HCT116 (cell line): ENCODE measurements around the gene TMEM138. TPM values are rescaled to one million over a fixed set of nuclear protein-coding genes. Genes with fewer than 3 reads are reported as not detected.

Source experiments
- ATAC-seq: fragments of 200-7000 bp; cut with Tn5 transposase; 2 replicates; pipeline ENCODE4 v1.9.1; 2020; ENCODE audit warnings: mild to moderate bottlenecking, moderate library complexity
- BruUV-seq: library from RNA; stranded (reverse); fragments of 400-500 nt; replicated peaks from 2 replicates; lab custom pipeline; 2021; lab: Mats Ljungman, UMichigan
- CTCF ChIA-PET: fragments of 300-600 bp; sonication (Branson Sonifier 250); formaldehyde crosslinking; loops from one replicate; lab custom pipeline; 2021; ENCODE audit warnings: antibody characterized with exemption; lab: Charles Lee
- POLR2A ChIA-PET: fragments of 300-600, 350-600 bp; sonication (Branson Sonifier 250); formaldehyde crosslinking; loops from one replicate; lab custom pipeline; 2021; ENCODE audit warnings: antibody characterized with exemption; lab: Charles Lee
- RAD21 ChIA-PET, 2 experiments: fragments of 300-600 bp; sonication (Branson Sonifier 250); formaldehyde crosslinking; loops; one replicate each; lab custom pipeline; 2023; ENCODE audit warnings: low total read pairs in 2 of 2; ENCODE audit not compliant: uncharacterized antibody in 2 of 2, unreplicated experiment in 2 of 2, low non-redundant PET in 1 of 2; lab: Charles Lee
- DNase-seq: peaks from one replicate; pipeline ENCODE4 v3.0.0-alpha.2; 2010; ENCODE audit warnings: low read depth, low spot score
- H2AFZ ChIP-seq: fragments of 200-600 bp; shearing (Covaris generic), sonication (generic); 2 replicates; pipeline ENCODE4 v1.6.1; 2017; ENCODE audit warnings: low read depth, mixed run types, mixed read lengths, antibody characterized with exemption, low read length; ENCODE audit not compliant: poor library complexity, severe bottlenecking
- H3K27ac ChIP-seq: 2 replicates; pipeline ENCODE4 v1.5.1; 2012; ENCODE audit warnings: low read depth, low read length
- H3K27me3 ChIP-seq: fragments of 200-600 bp; sonication (generic); 2 replicates; pipeline ENCODE4 v1.6.1; 2016; ENCODE audit warnings: mixed run types, low read length, mixed read lengths; ENCODE audit not compliant: insufficient read depth
- H3K36me3 ChIP-seq, 2 experiments: fragments of 200-500 bp in 1 of 2; fragments of 200-600 bp in 1 of 2; sonication (Bioruptor generic) in 1 of 2; sonication (generic) in 1 of 2; 2 replicates each; pipeline versions ENCODE4 v1.5.1 to v1.6.1; 2014 to 2016; ENCODE audit warnings: low read length in 2 of 2, inconsistent platforms in 1 of 2, mixed read lengths in 1 of 2, mixed run types in 1 of 2; ENCODE audit not compliant: insufficient read depth in 2 of 2, control insufficient read depth in 1 of 2
- H3K4me1 ChIP-seq, 2 experiments: fragments of 200-600 bp in 1 of 2; sonication (generic) in 1 of 2; 2 replicates each; pipeline versions ENCODE4 v1.5.1 to v1.6.1; 2012 to 2017; ENCODE audit warnings: low read length in 2 of 2, inconsistent platforms in 1 of 2, mild to moderate bottlenecking in 1 of 2, mixed read lengths in 1 of 2, mixed run types in 1 of 2, moderate library complexity in 1 of 2; ENCODE audit not compliant: insufficient read depth in 2 of 2, control insufficient read depth in 1 of 2
- H3K4me2 ChIP-seq: fragments of 200-600 bp; sonication (generic); 2 replicates; pipeline ENCODE4 v1.6.1; 2017; ENCODE audit warnings: mixed run types, low read length, mixed read lengths
- H3K4me3 ChIP-seq, 2 experiments: fragments of 200-600 bp in 1 of 2; sonication (generic) in 1 of 2; replicated peaks in 1 of 2; 2 replicates each; pipeline ENCODE4 v1.5.1; 2011 to 2016; ENCODE audit warnings: low read length in 2 of 2, control low read depth in 1 of 2, low read depth in 1 of 2, mild to moderate bottlenecking in 1 of 2, mixed read lengths in 1 of 2, mixed run types in 1 of 2
- H3K79me2 ChIP-seq: fragments of 200-600 bp; sonication (generic); 2 replicates; pipeline ENCODE4 v1.6.1; 2017; ENCODE audit warnings: mild to moderate bottlenecking, mixed run types, low read length, moderate library complexity, mixed read lengths; ENCODE audit not compliant: insufficient read depth
- H3K9ac ChIP-seq: fragments of 200-600 bp; sonication (generic); 2 replicates; pipeline ENCODE4 v1.6.1; 2016; ENCODE audit warnings: low read length, mixed read lengths
- H3K9me2 ChIP-seq: fragments of 200-600 bp; sonication (generic), shearing (Covaris generic); 2 replicates; pipeline ENCODE4 v1.6.1; 2017; ENCODE audit warnings: mixed run types, mild to moderate bottlenecking, moderate library complexity; ENCODE audit not compliant: insufficient read depth
- H3K9me3 ChIP-seq, 2 experiments: fragments of 200-500 bp in 1 of 2; fragments of 200-600 bp in 1 of 2; sonication (Bioruptor generic) in 1 of 2; sonication (generic) in 1 of 2; 2 replicates each; pipeline ENCODE4 v1.6.1; 2014 to 2017; ENCODE audit warnings: low read length in 2 of 2, mixed read lengths in 2 of 2, inconsistent platforms in 1 of 2, low read depth in 1 of 2, mild to moderate bottlenecking in 1 of 2, mixed run types in 1 of 2, moderate library complexity in 1 of 2; ENCODE audit not compliant: control insufficient read depth in 1 of 2, insufficient read depth in 1 of 2
- H4K20me1 ChIP-seq: fragments of 200-600 bp; sonication (generic), shearing (Covaris generic); 2 replicates; pipeline ENCODE4 v1.6.1; 2017; ENCODE audit warnings: mixed run types, mild to moderate bottlenecking, moderate library complexity; ENCODE audit not compliant: insufficient read depth
- CEBPB ChIP-seq: IDR thresholded peaks from 2 replicates; pipeline ENCODE4 v1.6.1; 2012; ENCODE audit warnings: low read depth
- CTCF ChIP-seq, 3 experiments: fragments of 200-600 bp in 1 of 3; sonication (generic) in 1 of 3; IDR thresholded peaks in 2 of 3; conservative IDR thresholded peaks in 1 of 3; 2 replicates each; pipeline ENCODE4 v1.5.1; 2012 to 2017; ENCODE audit warnings: low read depth in 2 of 3, low read length in 2 of 3, antibody characterized with exemption in 1 of 3, borderline replicate concordance in 1 of 3, control low read depth in 1 of 3, mild to moderate bottlenecking in 1 of 3, mixed read lengths in 1 of 3, mixed run types in 1 of 3, moderate library complexity in 1 of 3; ENCODE audit not compliant: insufficient read depth in 1 of 3
- EGR1 ChIP-seq: IDR thresholded peaks from 2 replicates; pipeline ENCODE4 v1.6.1; 2012; ENCODE audit warnings: low read depth
- EZH2phosphoT487 ChIP-seq: fragments of 200-600 bp; IDR thresholded peaks from 2 replicates; pipeline ENCODE4 v1.6.1; 2018; ENCODE audit warnings: antibody characterized with exemption, borderline replicate concordance
- JUND ChIP-seq: IDR thresholded peaks from 2 replicates; pipeline ENCODE4 v1.6.1; 2012
- POLR2AphosphoS5 ChIP-seq: IDR thresholded peaks from 2 replicates; pipeline ENCODE4 v1.6.1; 2011; ENCODE audit warnings: mild to moderate bottlenecking, low read depth, low read length, moderate library complexity
- RAD21 ChIP-seq: IDR thresholded peaks from 2 replicates; pipeline ENCODE4 v1.6.1; 2012; ENCODE audit warnings: low read depth, mild to moderate bottlenecking
- SIN3A ChIP-seq: IDR thresholded peaks from 2 replicates; pipeline ENCODE4 v1.6.1; 2012; ENCODE audit warnings: low read depth
- SRF ChIP-seq: IDR thresholded peaks from 2 replicates; pipeline ENCODE4 v1.6.1; 2012; ENCODE audit warnings: low read depth
- TCF7L2 ChIP-seq: IDR thresholded peaks from 2 replicates; pipeline ENCODE4 v1.7.0; 2011; ENCODE audit warnings: borderline replicate concordance, inconsistent platforms; ENCODE audit not compliant: insufficient read depth, insufficient read length; ENCODE audit errors: extremely low read depth
- YY1 ChIP-seq: IDR thresholded peaks from 2 replicates; pipeline ENCODE4 v1.6.1; 2011; ENCODE audit warnings: low read length, low read depth, moderate library complexity, mild to moderate bottlenecking; ENCODE audit not compliant: insufficient replicate concordance; ENCODE audit errors: extremely low read depth
- ZBTB33 ChIP-seq: IDR thresholded peaks from 2 replicates; pipeline ENCODE4 v1.6.1; 2011; ENCODE audit warnings: mild to moderate bottlenecking, low read length, moderate library complexity; ENCODE audit not compliant: insufficient replicate concordance; ENCODE audit errors: extremely low read depth
- ZNF274 ChIP-seq: fragments of 200-500 bp; sonication (Bioruptor generic); IDR thresholded peaks from 2 replicates; pipeline ENCODE4 v1.6.1; 2014; ENCODE audit warnings: mild to moderate bottlenecking, low read depth, low read length, inconsistent platforms
- intact Hi-C: fragments of 100-400 bp; cut with micrococcal nuclease; formaldehyde crosslinking; loops from 2 replicates; pipeline ENCODE4 v1.10.0; 2022
- total RNA-seq: library from RNA; stranded (reverse); gene quantifications from one replicate; pipeline ENCODE4 v1.2.1, GENCODE V29; 2021; ENCODE audit not compliant: unreplicated experiment
- TF ChIP-seq, protein P1 (sequence below): IDR thresholded peaks from 2 replicates; pipeline ENCODE4 v1.6.1; 2012
- TF ChIP-seq, protein P2 (sequence below): IDR thresholded peaks from 2 replicates; pipeline ENCODE4 v1.6.1; 2012; ENCODE audit warnings: low read depth
- TF ChIP-seq, protein P3 (sequence below): IDR thresholded peaks from 2 replicates; pipeline ENCODE4 v1.6.1; 2012

Gene TMEM138
- total RNA-seq, 1 experiment from 2014 or later = 45.0 TPM

GRCh38 chr11:61359516-61359915, 2.7 kb upstream of the TMEM138 start:
- Histone ChIP-seq H3K79me2 (peaks cover 29% of the 10 kb centered on the region), H3K9me2 (no peaks in the 10 kb centered on the region), H3K9ac (no peak overlapping the region), H3K4me2 (no peak overlapping the region), H3K4me3 (no peak overlapping the region), H3K9me3 (no peaks in the 10 kb centered on the region), H2AFZ (no peak overlapping the region), H3K27me3 (no peaks in the 10 kb centered on the region), H3K36me3 (peaks cover 0 to 9% of the 10 kb centered on the region in 2 experiments; a peak in 1 of 4 replicates), H3K4me1 (peaks cover 0 to 22% of the 10 kb centered on the region in 2 experiments; a peak in 2 of 4 replicates), H4K20me1 (no peaks in the 10 kb centered on the region), H3K27ac (no peak overlapping the region)
- ATAC-seq (no peak), DNase-seq (no peak)
- ChIA-PET RAD21 (no interaction called here), POLR2A (interaction anchor here (2.6 to 5.0 kb wide), 2 partner anchors 8 to 24 kb away, joined by 6 to 45 read pairs; no protein-coding TSS in a partner anchor), CTCF (interaction anchor here (1.2 kb wide), 1 partner anchor 24 kb away, joined by 4 read pairs; no protein-coding TSS in a partner anchor)
- intact Hi-C loops = no loop called here
- BruUV-seq = no TSS peak
- TF ChIP-seq, protein P1, sequence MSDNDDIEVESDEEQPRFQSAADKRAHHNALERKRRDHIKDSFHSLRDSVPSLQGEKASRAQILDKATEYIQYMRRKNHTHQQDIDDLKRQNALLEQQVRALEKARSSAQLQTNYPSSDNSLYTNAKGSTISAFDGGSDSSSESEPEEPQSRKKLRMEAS = no peak
- TF ChIP-seq CTCF (IDR thresholded peaks at IDR 0.05 in 2 of 3, conservative IDR thresholded peaks at IDR 0.05 in 1 of 3; ENCODE audit: borderline replicate concordance in 1 of 3, insufficient read depth in 1 of 3, low read depth in 2 of 3, low read length in 2 of 3) (no peak), EGR1 (no peak), YY1 (no peak), ZNF274 (no peak), SRF (no peak), SIN3A (no peak), JUND (no peak), ZBTB33 (no peak), EZH2phosphoT487 (no peak), CEBPB (no peak), POLR2AphosphoS5 (no peak), RAD21 (no peak), TCF7L2 (no peak)
- TF ChIP-seq, protein P2, sequence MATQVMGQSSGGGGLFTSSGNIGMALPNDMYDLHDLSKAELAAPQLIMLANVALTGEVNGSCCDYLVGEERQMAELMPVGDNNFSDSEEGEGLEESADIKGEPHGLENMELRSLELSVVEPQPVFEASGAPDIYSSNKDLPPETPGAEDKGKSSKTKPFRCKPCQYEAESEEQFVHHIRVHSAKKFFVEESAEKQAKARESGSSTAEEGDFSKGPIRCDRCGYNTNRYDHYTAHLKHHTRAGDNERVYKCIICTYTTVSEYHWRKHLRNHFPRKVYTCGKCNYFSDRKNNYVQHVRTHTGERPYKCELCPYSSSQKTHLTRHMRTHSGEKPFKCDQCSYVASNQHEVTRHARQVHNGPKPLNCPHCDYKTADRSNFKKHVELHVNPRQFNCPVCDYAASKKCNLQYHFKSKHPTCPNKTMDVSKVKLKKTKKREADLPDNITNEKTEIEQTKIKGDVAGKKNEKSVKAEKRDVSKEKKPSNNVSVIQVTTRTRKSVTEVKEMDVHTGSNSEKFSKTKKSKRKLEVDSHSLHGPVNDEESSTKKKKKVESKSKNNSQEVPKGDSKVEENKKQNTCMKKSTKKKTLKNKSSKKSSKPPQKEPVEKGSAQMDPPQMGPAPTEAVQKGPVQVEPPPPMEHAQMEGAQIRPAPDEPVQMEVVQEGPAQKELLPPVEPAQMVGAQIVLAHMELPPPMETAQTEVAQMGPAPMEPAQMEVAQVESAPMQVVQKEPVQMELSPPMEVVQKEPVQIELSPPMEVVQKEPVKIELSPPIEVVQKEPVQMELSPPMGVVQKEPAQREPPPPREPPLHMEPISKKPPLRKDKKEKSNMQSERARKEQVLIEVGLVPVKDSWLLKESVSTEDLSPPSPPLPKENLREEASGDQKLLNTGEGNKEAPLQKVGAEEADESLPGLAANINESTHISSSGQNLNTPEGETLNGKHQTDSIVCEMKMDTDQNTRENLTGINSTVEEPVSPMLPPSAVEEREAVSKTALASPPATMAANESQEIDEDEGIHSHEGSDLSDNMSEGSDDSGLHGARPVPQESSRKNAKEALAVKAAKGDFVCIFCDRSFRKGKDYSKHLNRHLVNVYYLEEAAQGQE = no peak
- TF ChIP-seq, protein P3, sequence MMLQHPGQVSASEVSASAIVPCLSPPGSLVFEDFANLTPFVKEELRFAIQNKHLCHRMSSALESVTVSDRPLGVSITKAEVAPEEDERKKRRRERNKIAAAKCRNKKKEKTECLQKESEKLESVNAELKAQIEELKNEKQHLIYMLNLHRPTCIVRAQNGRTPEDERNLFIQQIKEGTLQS = no peak
